ENCODE measurements around the gene EDC3.

EDC3 gene

GRCh38 chr15:74621936-74622335 is 73.9 kb downstream of the EDC3 start:
- WGBS (ENCODE audit: extremely low coverage, insufficient coverage, low lambda C conversion rate) = no CpG with 5 or more reads among the region's 21 CpGs

GRCh38 chr15:74621546-74621920 is 74.3 kb downstream of the EDC3 start:
- Histone ChIP-seq H2AK5ac (ENCODE audit: low read length) (no peak overlapping the region), H3K18ac (ENCODE audit: low read length) (no peak overlapping the region), H3K27ac (ENCODE audit: low read depth, low read length) (no peak overlapping the region), H2BK15ac (replicated peaks; ENCODE audit: low read depth) (no peak overlapping the region), H3K4me3 (ENCODE audit: low read length) (no peak overlapping the region), H3K23ac (ENCODE audit: low read length) (no peak overlapping the region), H4K5ac (ENCODE audit: low read length) (no peak overlapping the region), H3K27me3 (ENCODE audit: insufficient read depth, low read length, poor library complexity) (no peaks in the 10 kb centered on the region), H3K4me2 (ENCODE audit: low read length) (no peak overlapping the region), H3K79me2 (ENCODE audit: control insufficient read depth, insufficient read depth, low read length) (peaks cover 28% of the 10 kb centered on the region), H3K9ac (ENCODE audit: low read length) (no peak overlapping the region), H2BK5ac (ENCODE audit: low read length) (no peak overlapping the region), H3K4me1 (ENCODE audit: control insufficient read depth, low read depth, low read length) (peaks cover 2% of the 10 kb centered on the region), H3K36me3 (ENCODE audit: control insufficient read depth, insufficient read depth, low read length) (peaks cover 7% of the 10 kb centered on the region), H4K8ac (ENCODE audit: low read depth, low read length) (no peak overlapping the region), H3K56ac (ENCODE audit: low read length) (no peak overlapping the region), H3K4ac (ENCODE audit: low read depth, low read length) (no peak overlapping the region), H3K79me1 (ENCODE audit: low read length) (peaks cover 27% of the 10 kb centered on the region), H2BK120ac (ENCODE audit: low read depth, low read length) (no peak overlapping the region)
- WGBS (ENCODE audit: extremely low coverage, insufficient coverage, low lambda C conversion rate) = no CpG with 5 or more reads among the region's 16 CpGs
- no peak for DNase-seq

More at GRCh38 chr15:74621936-74622335, 73.9 kb downstream of the EDC3 start:
- H3K9ac ChIP-seq (ENCODE audit: low read length) = no peak overlapping the region
- H2AK5ac ChIP-seq (ENCODE audit: low read length) = no peak overlapping the region
- no peak overlapping the region for H3K4me2 ChIP-seq (ENCODE audit: low read length)
- H3K79me1 ChIP-seq (ENCODE audit: low read length) = peaks cover 26% of the 10 kb centered on the region
- no peak overlapping the region for H3K4ac ChIP-seq (ENCODE audit: low read depth, low read length)
- H2BK5ac ChIP-seq (ENCODE audit: low read length) = no peak overlapping the region
- no peak overlapping the region for H2BK15ac ChIP-seq (replicated peaks; ENCODE audit: low read depth)
- no peak overlapping the region for H4K8ac ChIP-seq (ENCODE audit: low read depth, low read length)
- no peak overlapping the region for H3K4me3 ChIP-seq (ENCODE audit: low read length)
- H3K27ac ChIP-seq (ENCODE audit: low read depth, low read length) = no peak overlapping the region
- H3K27me3 ChIP-seq (ENCODE audit: insufficient read depth, low read length, poor library complexity) = no peaks in the 10 kb centered on the region
- no peak overlapping the region for H3K18ac ChIP-seq (ENCODE audit: low read length)
- no peak overlapping the region for H4K5ac ChIP-seq (ENCODE audit: low read length)
- DNase-seq = peak; percentile 65
- no peaks in the 10 kb centered on the region for H3K4me1 ChIP-seq (ENCODE audit: control insufficient read depth, low read depth, low read length)
- peaks cover 7% of the 10 kb centered on the region for H3K36me3 ChIP-seq (ENCODE audit: control insufficient read depth, insufficient read depth, low read length)
- H3K23ac ChIP-seq (ENCODE audit: low read length) = no peak overlapping the region
- no peak overlapping the region for H2BK120ac ChIP-seq (ENCODE audit: low read depth, low read length)
- H3K79me2 ChIP-seq (ENCODE audit: control insufficient read depth, insufficient read depth, low read length) = peaks cover 24% of the 10 kb centered on the region
- no peak overlapping the region for H3K56ac ChIP-seq (ENCODE audit: low read length)

- Histone ChIP-seq H3K36me3 (ENCODE audit: control insufficient read depth, insufficient read depth, low read length) (peaks cover 7% of the 10 kb centered on the region), H2BK15ac (replicated peaks; ENCODE audit: low read depth) (no peak overlapping the region), H2AK5ac (ENCODE audit: low read length) (no peak overlapping the region), H4K8ac (ENCODE audit: low read depth, low read length) (no peak overlapping the region), H3K27ac (ENCODE audit: low read depth, low read length) (no peak overlapping the region), H3K79me2 (ENCODE audit: control insufficient read depth, insufficient read depth, low read length) (peaks cover 34% of the 10 kb centered on the region), H3K4ac (ENCODE audit: low read depth, low read length) (no peak overlapping the region), H2BK5ac (ENCODE audit: low read length) (no peak overlapping the region), H2BK120ac (ENCODE audit: low read depth, low read length) (no peak overlapping the region), H3K9ac (ENCODE audit: low read length) (no peak overlapping the region), H3K56ac (ENCODE audit: low read length) (no peak overlapping the region), H3K4me1 (ENCODE audit: control insufficient read depth, low read depth, low read length) (peaks cover 2% of the 10 kb centered on the region), H3K4me3 (ENCODE audit: low read length) (no peak overlapping the region), H4K5ac (ENCODE audit: low read length) (no peak overlapping the region), H3K27me3 (ENCODE audit: insufficient read depth, low read length, poor library complexity) (no peaks in the 10 kb centered on the region), H3K4me2 (ENCODE audit: low read length) (no peak overlapping the region), H3K18ac (ENCODE audit: low read length) (no peak overlapping the region), H3K79me1 (ENCODE audit: low read length) (peaks cover 31% of the 10 kb centered on the region), H3K23ac (ENCODE audit: low read length) (no peak overlapping the region)
- DNase-seq = peak; percentile 89
- WGBS (ENCODE audit: extremely low coverage, insufficient coverage, low lambda C conversion rate) = no CpG with 5 or more reads among the region's 23 CpGs
These were observed 74.9 kb downstream of the EDC3 start for GRCh38 chr15:74620636-74621545.

- peaks cover 4% of the 10 kb centered on the region for H3K36me3 ChIP-seq (ENCODE audit: control insufficient read depth, insufficient read depth, low read length)
These were observed 75.7 kb downstream of the EDC3 start for GRCh38 chr15:74619916-74620635.

GRCh38 chr15:74618841-74619596 is 76.8 kb downstream of the EDC3 start:
- no peak overlapping the region for H3K4me2 ChIP-seq (ENCODE audit: low read length)
- H2BK5ac ChIP-seq (ENCODE audit: low read length) = no peak overlapping the region
- WGBS (ENCODE audit: extremely low coverage, insufficient coverage, low lambda C conversion rate) = no CpG with 5 or more reads among the region's 15 CpGs
- peaks cover 4% of the 10 kb centered on the region for H3K36me3 ChIP-seq (ENCODE audit: control insufficient read depth, insufficient read depth, low read length)
- no peak overlapping the region for H3K9ac ChIP-seq (ENCODE audit: low read length)
- no peak overlapping the region for H4K8ac ChIP-seq (ENCODE audit: low read depth, low read length)
- peaks cover 35% of the 10 kb centered on the region for H3K79me2 ChIP-seq (ENCODE audit: control insufficient read depth, insufficient read depth, low read length)
- no peak overlapping the region for H3K4me3 ChIP-seq (ENCODE audit: low read length)
- no peak overlapping the region for H2AK5ac ChIP-seq (ENCODE audit: low read length)
- DNase-seq = no peak
- no peak overlapping the region for H3K27ac ChIP-seq (ENCODE audit: low read depth, low read length)
- H3K56ac ChIP-seq (ENCODE audit: low read length) = no peak overlapping the region
- no peak overlapping the region for H4K5ac ChIP-seq (ENCODE audit: low read length)
- H3K23ac ChIP-seq (ENCODE audit: low read length) = no peak overlapping the region
- H3K4ac ChIP-seq (ENCODE audit: low read depth, low read length) = no peak overlapping the region
- H3K18ac ChIP-seq (ENCODE audit: low read length) = no peak overlapping the region
- H3K4me1 ChIP-seq (ENCODE audit: control insufficient read depth, low read depth, low read length) = peaks cover 2% of the 10 kb centered on the region
- H3K27me3 ChIP-seq (ENCODE audit: insufficient read depth, low read length, poor library complexity) = no peaks in the 10 kb centered on the region
- H3K79me1 ChIP-seq (ENCODE audit: low read length) = peaks cover 31% of the 10 kb centered on the region
- H2BK120ac ChIP-seq (ENCODE audit: low read depth, low read length) = no peak overlapping the region
- H2BK15ac ChIP-seq (replicated peaks; ENCODE audit: low read depth) = no peak overlapping the region

More at GRCh38 chr15:74619916-74620635, 75.7 kb downstream of the EDC3 start:
- Histone ChIP-seq H2BK5ac (ENCODE audit: low read length) (no peak overlapping the region), H3K27me3 (ENCODE audit: insufficient read depth, low read length, poor library complexity) (no peaks in the 10 kb centered on the region), H3K9ac (ENCODE audit: low read length) (no peak overlapping the region), H3K79me2 (ENCODE audit: control insufficient read depth, insufficient read depth, low read length) (peaks cover 35% of the 10 kb centered on the region), H3K4me1 (ENCODE audit: control insufficient read depth, low read depth, low read length) (peaks cover 2% of the 10 kb centered on the region), H2BK15ac (replicated peaks; ENCODE audit: low read depth) (no peak overlapping the region), H2AK5ac (ENCODE audit: low read length) (no peak overlapping the region), H3K27ac (ENCODE audit: low read depth, low read length) (no peak overlapping the region), H3K4ac (ENCODE audit: low read depth, low read length) (no peak overlapping the region), H3K56ac (ENCODE audit: low read length) (no peak overlapping the region), H3K4me3 (ENCODE audit: low read length) (no peak overlapping the region), H3K18ac (ENCODE audit: low read length) (no peak overlapping the region), H3K4me2 (ENCODE audit: low read length) (no peak overlapping the region), H4K8ac (ENCODE audit: low read depth, low read length) (no peak overlapping the region), H3K79me1 (ENCODE audit: low read length) (peaks cover 31% of the 10 kb centered on the region), H4K5ac (ENCODE audit: low read length) (no peak overlapping the region), H3K23ac (ENCODE audit: low read length) (no peak overlapping the region), H2BK120ac (ENCODE audit: low read depth, low read length) (no peak overlapping the region)
- no peak for DNase-seq
- WGBS (ENCODE audit: extremely low coverage, insufficient coverage, low lambda C conversion rate) = no CpG with 5 or more reads among the region's 27 CpGs
